ENCODE data around the gene FAM83F. TPM values are rescaled to one million over a fixed set of nuclear protein-coding genes. Genes with fewer than 3 reads are reported as not detected.

Gene FAM83F
- total RNA-seq, 2 experiments from 2014 or later: not detected

GRCh38 chr22:40057652-40058051 is 62.9 kb downstream of the FAM83F start:
- H3K4me1 ChIP-seq (ENCODE audit: insufficient read depth, low read length, poor library complexity, severe bottlenecking): peaks cover 50% of the 10 kb centered on the region
- H3K9me3 ChIP-seq (ENCODE audit: low read length): no peaks in the 10 kb centered on the region
- no peak for TF ChIP-seq EZH2phosphoT487 (IDR thresholded peaks at IDR 0.05; ENCODE audit: borderline replicate concordance, low read depth, low read length)
- TF ChIP-seq, protein P1, sequence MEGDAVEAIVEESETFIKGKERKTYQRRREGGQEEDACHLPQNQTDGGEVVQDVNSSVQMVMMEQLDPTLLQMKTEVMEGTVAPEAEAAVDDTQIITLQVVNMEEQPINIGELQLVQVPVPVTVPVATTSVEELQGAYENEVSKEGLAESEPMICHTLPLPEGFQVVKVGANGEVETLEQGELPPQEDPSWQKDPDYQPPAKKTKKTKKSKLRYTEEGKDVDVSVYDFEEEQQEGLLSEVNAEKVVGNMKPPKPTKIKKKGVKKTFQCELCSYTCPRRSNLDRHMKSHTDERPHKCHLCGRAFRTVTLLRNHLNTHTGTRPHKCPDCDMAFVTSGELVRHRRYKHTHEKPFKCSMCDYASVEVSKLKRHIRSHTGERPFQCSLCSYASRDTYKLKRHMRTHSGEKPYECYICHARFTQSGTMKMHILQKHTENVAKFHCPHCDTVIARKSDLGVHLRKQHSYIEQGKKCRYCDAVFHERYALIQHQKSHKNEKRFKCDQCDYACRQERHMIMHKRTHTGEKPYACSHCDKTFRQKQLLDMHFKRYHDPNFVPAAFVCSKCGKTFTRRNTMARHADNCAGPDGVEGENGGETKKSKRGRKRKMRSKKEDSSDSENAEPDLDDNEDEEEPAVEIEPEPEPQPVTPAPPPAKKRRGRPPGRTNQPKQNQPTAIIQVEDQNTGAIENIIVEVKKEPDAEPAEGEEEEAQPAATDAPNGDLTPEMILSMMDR (conservative IDR thresholded peaks at IDR 0.05; ENCODE audit: low read length): no peak
- no peak overlapping the region for H3K27ac ChIP-seq (ENCODE audit: low read depth, low read length, poor library complexity, severe bottlenecking)
- CTCF ChIA-PET (ENCODE audit: unreplicated experiment): no interaction called here
- H2AFZ ChIP-seq (ENCODE audit: low read length): no peak overlapping the region
- no peak overlapping the region for H3K4me3 ChIP-seq (ENCODE audit: low read depth, low read length, poor library complexity, severe bottlenecking)
- H3K36me3 ChIP-seq (ENCODE audit: insufficient read depth, low read length): no peaks in the 10 kb centered on the region
- H3K79me2 ChIP-seq (ENCODE audit: insufficient read depth, low read depth, low read length): peaks cover 70% of the 10 kb centered on the region
- H3K9me2 ChIP-seq (ENCODE audit: insufficient read depth, low read length): no peaks in the 10 kb centered on the region
- POLR2A ChIA-PET: interaction anchor here (0.7 to 1.0 kb wide), 3 partner anchors 9 to 358 kb away, joined by 3 read pairs; no protein-coding TSS in a partner anchor
- no peak for DNase-seq (ENCODE audit: low spot score)
- no peak overlapping the region for H3K4me2 ChIP-seq (ENCODE audit: low read length)
- H4K20me1 ChIP-seq (ENCODE audit: insufficient read depth, low read length): no peaks in the 10 kb centered on the region; the same call in 1 of the 2 replicates
- intact Hi-C loops (cut with micrococcal nuclease; ENCODE audit: unreplicated experiment): no loop called here
- no TSS peak for BruUV-seq (replicated peaks)

GRCh38 chr22:40058265-40058664 is 63.5 kb downstream of the FAM83F start:
- Histone ChIP-seq H3K36me3 (ENCODE audit: insufficient read depth, low read length) (no peaks in the 10 kb centered on the region), H3K4me1 (ENCODE audit: insufficient read depth, low read length, poor library complexity, severe bottlenecking) (peaks cover 44% of the 10 kb centered on the region), H3K9me2 (ENCODE audit: insufficient read depth, low read length) (no peaks in the 10 kb centered on the region), H3K4me3 (ENCODE audit: low read depth, low read length, poor library complexity, severe bottlenecking) (no peak overlapping the region), H3K9me3 (ENCODE audit: low read length) (no peaks in the 10 kb centered on the region), H3K79me2 (ENCODE audit: insufficient read depth, low read depth, low read length) (peaks cover 68% of the 10 kb centered on the region), H2AFZ (ENCODE audit: low read length) (no peak overlapping the region), H3K4me2 (ENCODE audit: low read length) (no peak overlapping the region), H3K27ac (ENCODE audit: low read depth, low read length, poor library complexity, severe bottlenecking) (no peak overlapping the region), H4K20me1 (ENCODE audit: insufficient read depth, low read length) (no peaks in the 10 kb centered on the region; the same call in 1 of the 2 replicates)
- ChIA-PET CTCF (ENCODE audit: unreplicated experiment) (no interaction called here), POLR2A (no interaction called here)
- no peak for DNase-seq (ENCODE audit: low spot score)
- no TSS peak for BruUV-seq (replicated peaks)
- intact Hi-C loops (cut with micrococcal nuclease; ENCODE audit: unreplicated experiment): no loop called here
- TF ChIP-seq, protein P1 (conservative IDR thresholded peaks at IDR 0.05; ENCODE audit: low read length): no peak
- TF ChIP-seq EZH2phosphoT487 (IDR thresholded peaks at IDR 0.05; ENCODE audit: borderline replicate concordance, low read depth, low read length): no peak

DNA sequence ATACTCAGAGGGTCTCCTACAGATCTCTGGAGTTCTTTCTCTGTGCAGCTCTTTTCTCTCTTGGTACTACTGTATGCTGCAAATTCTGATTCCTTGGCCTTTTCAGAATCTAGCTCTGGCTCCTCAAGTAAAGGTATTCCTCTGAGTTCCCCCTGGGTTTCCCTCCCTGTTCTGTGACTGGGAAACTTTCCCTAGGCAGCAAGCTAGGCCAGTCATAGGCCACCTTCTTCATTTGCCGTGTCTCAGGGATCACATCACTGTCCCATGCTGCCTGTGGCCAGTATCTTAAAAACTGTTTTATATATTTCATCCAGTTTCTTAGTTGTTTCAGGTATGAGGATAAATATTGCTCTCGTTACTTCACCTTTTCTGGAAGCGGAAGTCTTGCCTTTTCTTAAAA is 71.2 kb downstream of the FAM83F start:
- H3K9me2 ChIP-seq (ENCODE audit: insufficient read depth, low read length): no peaks in the 10 kb centered on the region
- DNase-seq (ENCODE audit: low spot score): no peak
- H2AFZ ChIP-seq (ENCODE audit: low read length): no peak overlapping the region
- no peak overlapping the region for H3K4me2 ChIP-seq (ENCODE audit: low read length)
- no peak overlapping the region for H3K27ac ChIP-seq (ENCODE audit: low read depth, low read length, poor library complexity, severe bottlenecking)
- H3K36me3 ChIP-seq (ENCODE audit: insufficient read depth, low read length): no peaks in the 10 kb centered on the region
- H3K9me3 ChIP-seq (ENCODE audit: low read length): no peaks in the 10 kb centered on the region
- ChIA-PET POLR2A (interaction anchor here (0.7 to 2.7 kb wide), 2 partner anchors 9 to 12 kb away, joined by 3 to 7 read pairs; no protein-coding TSS in a partner anchor), CTCF (ENCODE audit: unreplicated experiment) (no interaction called here)
- intact Hi-C loops (cut with micrococcal nuclease; ENCODE audit: unreplicated experiment): no loop called here
- H3K79me2 ChIP-seq (ENCODE audit: insufficient read depth, low read depth, low read length): peaks cover 37% of the 10 kb centered on the region; the same call in 1 of the 2 replicates
- no peak for TF ChIP-seq EZH2phosphoT487 (IDR thresholded peaks at IDR 0.05; ENCODE audit: borderline replicate concordance, low read depth, low read length)
- TF ChIP-seq, protein P1 (conservative IDR thresholded peaks at IDR 0.05; ENCODE audit: low read length): no peak
- peaks cover 4% of the 10 kb centered on the region; the same call in 1 of the 2 replicates for H4K20me1 ChIP-seq (ENCODE audit: insufficient read depth, low read length)
- H3K4me3 ChIP-seq (ENCODE audit: low read depth, low read length, poor library complexity, severe bottlenecking): no peak overlapping the region
- no peaks in the 10 kb centered on the region for H3K4me1 ChIP-seq (ENCODE audit: insufficient read depth, low read length, poor library complexity, severe bottlenecking)
- BruUV-seq (replicated peaks): no TSS peak

Measured in OCI-LY7 (cell line).